Measurements from ENCODE around the gene AQP12A.

AQP12A gene

DNA sequence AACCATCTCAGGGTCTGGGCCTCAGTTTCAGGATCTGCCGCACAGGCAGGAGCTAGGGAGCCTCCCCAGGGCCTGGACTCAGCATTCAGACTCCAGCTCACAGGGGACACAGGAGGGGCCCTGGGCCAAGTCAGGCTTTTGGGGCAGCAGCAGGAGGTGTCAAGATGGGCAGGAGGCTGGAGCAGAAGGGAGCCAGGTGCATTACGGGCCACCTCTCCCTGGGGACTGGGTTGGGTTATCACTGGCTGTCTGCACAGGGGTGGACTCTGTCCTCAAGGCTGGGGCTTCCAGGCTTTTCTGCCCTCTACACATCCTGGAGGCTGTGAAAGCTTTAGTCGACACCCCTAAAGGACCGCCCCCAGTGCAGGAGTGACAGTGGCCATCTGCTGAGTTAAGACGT, 20.0 kb downstream of the AQP12A start:
- DNase-seq = no peak

DNA sequence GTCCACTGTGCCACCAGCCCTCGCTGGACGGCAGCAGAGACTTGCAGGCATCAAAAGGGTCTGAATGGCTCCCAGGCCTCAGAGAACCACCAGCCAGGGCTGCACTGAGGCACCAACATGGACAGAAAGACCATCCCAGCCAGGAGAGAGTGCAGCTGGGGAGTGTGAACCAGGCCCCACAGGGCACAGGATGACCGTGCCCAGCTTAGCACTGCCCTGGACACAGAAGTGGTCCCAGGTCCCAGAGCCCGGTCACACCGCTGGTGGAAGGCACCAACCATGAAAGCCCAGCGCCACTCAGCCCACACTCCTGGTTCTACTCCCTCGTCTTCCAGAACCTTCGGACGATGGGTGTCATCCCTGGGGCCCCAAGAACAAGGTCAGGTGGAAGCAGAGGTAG, 20.5 kb downstream of the AQP12A start:
- DNase-seq = no peak

DNA sequence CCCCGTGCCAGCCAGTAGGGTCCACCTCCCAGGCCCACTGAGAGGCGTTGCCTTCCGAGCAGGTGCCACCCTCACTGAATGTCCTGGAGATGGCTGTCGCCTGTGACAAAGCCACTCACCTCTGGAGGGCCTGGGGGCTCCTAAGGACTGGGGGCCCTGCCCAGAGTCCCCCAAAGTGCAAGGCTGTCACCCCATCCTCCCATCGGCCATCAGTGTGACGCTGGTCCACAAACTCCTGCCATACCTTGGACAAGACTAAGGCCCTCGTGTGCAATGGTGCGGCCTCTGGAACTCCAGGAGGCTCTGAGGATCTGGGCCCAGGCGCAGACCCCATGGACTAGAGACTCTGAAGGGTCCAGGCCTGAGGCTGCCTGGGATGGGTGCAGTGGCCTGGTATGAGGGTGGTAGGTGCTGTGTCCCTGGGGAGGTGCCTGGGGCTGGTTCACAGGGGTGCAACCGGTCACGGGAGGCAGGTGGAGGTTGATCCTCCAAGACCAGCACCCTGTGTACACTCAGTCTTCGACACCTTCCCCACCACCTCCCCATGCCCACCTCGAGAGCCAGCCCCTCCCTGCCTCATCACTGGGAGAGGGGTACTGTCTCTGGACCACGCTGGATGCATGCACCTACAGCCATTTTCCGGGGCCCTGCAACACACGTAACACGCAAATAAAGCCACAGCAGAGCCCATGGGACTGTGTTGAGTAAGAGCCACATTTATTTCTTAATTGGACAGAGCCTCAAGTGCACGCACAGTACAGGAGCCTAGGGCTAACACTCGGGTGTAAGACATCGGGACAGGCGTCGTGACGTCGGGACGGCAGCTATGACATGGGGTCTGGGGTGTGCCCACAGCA, 21.6 kb downstream of the AQP12A start:
- no peak for DNase-seq

DNA sequence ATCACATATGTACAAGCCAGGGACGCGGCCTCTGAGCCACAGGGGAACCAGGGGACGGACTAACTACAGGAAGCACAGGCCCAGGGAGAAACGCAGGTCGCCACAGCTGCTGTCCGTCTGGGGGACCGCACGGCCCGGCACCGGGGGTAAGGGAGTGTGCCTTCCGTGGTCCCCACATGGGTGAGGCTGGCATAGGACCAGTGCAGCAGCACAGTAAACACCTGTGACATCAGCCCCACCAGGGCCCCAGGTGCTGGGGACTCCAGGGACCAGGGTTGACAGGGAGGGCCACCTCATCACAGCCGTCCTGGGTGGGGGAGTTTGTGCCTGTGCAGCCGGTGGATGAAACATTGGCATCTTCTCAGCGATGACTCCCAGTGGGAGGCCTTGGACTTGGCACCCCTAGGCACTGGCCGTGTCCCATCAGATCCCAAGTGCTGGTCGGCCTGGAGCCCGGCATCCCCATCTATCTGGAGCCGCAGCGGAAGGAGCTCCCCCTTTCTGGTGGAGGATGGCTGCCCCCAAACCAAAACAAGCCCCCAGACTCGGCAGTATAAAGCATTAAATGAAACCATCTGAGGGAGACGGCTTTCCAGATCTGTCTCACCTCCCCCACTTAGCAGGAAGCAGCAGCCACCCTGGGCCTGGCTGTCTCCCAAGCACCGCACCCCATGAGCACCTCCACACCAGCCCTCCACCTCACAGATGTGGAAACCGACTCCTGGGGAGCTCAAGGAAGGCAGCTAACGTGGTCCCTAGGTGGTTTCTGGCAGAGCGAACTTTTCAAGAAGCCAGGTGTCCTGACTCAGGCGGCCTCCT, 22.5 kb downstream of the AQP12A start:
- DNase-seq = no peak

DNA sequence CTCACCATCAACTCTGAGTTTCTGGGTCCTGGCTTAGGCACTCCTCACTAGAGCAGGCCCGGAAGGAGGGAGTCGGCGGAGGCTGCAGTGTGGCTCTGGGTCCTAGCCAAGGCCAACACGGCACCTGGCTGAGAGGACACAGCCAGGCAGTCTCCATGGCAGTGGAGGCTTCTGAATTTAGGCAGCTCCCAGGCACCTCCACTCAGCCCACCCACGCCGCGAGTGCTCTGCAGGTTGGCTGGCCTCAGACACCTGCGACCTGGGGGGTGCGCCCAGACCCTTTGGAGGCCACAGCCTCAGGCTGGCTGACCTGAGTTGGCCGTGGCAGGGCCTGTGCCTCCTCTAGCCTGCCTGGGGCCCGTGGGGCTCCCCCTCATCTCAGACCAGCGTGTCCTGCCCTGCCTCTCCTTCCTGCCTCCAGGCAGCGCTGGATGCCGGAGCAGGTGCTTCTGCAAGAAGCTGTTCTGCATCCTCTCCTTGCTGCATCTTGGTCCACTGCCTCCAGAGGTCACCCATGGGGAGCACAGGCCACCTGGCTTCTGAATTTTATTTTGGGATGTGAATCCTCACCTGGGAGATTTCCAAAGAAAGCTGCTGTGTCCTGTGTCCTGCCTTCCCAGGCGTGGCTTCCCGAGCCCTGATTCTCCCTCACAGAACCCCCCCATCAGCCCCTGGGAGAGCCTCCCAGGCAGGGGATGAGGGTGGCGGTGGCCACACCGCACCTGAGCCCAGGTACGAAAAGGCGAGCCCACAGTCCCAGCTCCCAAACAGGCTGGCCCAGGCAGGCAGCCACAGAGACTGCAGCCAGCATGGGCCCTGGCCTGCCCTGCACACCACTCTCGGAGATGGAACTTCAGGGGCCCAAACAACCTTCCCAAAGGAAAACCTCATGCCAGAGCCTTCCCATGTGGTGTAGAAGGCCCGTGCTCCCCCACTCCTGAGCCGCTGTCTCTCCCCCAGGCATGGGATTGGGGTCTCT, 23.4 kb downstream of the AQP12A start:
- no peak for DNase-seq

GRCh38 chr2:240716130-240716798, 24.6 kb downstream of the AQP12A start:
- DNase-seq = no peak

DNA sequence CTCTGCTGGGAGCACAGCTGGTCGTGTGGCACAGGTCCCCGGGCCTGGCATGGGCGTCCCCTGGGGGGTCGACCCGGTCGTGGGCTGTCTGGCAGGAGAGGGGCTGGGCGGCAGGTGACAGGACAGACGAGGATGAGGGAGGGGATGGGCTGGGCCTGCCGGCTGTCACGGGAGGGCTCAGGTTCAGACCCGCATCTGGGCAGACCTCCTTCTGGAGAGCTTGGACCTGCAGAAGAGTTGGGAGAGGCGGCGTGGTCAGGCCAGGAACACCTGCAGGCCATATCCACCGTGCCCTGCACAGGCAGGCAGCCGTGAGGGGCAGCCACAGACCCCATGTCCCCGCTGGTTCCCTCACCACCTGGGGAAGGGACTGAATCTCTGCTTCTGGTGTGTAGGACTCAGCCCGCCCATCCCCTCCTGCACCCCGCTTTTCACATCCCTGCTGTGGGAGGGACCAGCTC, 25.5 kb downstream of the AQP12A start:
- no peak for DNase-seq

DNA sequence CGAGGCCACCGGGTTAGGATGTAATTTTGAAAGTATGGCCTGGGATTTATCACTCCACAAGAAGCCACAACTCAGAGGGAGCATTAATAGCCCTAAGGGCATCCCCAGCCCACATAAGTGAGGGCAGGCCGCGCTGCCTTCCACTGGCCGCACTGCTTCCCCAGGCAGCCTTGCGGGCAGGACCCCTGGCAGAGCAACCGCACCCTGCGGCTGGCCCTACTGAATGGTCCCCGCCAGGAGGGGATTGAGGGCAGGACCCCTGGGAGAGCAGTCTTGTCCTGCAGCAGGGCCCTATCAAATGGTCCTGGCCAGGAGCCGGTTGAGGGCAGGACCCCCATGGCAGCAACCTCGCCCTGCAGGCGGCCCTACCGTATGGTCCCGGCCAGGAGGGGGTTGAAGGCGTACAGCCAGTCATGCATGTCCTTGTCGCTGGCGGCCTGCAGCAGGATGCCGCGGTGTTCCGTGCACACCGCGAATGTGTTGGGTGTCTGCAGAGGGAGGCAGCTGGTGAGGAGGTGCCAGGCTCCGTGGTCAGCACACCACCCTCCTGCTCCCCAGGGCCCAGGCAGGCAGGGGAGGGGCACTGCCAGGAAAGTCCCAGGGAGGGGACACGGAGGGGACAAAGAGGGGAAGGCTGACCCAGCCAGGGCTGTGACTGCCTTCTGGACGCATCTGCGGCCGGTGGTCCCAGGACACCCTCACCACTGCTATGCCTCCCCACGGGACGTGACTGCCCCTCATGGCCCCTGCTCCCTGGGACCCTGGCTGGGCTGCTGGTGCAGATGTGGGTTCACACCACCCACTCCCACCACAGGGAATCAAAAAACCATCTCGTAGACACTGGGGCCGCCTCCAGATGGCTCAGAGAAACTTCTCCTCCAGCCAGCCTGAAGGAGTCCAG, 26.3 kb downstream of the AQP12A start:
- no peak for DNase-seq

DNA sequence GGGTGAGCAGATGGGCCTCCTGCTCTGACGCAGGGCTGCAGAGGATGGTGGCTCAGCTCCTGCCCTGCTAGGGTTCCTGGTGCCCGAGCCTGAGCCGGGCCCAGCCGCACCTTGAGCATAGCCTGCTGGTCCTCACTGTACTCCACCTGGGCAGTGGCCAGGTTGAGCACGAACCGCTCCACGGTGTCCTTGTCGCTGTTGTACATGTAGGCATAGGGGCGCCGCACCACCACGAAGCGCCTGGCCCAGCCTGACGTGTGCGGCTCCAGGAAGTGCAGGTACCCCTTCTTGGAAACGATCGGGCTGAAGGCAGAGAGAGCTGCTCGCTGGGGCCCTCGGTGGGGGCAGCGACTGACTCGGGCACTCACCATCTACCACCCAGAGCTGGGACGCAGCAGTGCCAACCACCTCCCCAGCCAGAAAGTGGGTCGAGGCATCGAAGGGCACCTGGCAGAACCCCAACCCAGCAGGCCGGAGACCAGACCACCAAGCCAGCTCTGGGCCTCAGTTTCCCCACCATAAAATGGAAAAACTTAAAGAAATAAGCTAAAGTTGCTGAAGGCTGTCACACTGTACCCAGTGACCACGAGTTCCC, 27.3 kb downstream of the AQP12A start:
- no peak for DNase-seq

DNA sequence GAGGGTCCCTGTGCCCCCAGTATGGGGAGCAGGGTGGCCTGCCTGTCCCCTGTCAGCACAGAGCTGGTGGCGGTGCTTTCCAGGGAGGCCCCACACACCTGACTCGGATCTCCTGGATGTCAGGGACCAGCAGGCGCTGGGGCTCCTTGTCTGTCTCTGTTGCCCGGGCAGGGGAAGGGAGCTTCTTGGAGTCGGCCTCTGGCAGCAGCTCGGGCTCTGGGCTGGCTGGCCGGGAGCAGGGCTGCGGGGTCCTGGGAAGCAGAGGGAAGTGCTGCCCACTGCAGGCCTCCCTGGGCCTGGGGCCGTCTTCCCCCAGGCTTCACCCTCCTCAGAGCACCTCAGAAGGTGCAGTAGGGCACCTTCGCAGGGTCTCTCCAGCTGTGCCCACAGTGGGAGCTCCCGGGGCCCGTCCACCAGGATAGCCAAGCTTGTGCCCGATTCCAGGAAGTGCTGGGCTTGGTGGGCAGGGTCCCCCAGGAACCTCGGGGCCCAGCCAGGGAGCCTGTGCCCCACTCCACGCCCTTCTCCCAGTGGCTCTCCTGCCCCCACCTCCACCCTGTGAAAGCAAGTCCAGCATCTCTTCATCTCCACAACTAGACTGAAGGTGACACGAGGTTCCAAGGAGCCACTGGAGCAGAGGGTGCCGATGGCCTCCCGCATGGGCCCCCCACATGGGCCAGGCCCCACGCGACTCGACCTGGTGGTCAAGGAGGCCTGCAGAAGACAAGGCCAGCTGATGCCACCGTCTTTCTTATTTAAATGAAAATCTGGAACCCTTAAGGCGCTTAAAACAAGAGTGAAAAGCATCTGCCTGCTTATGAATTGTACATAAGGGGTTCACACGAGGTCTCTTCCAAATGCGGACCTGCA, 28.2 kb downstream of the AQP12A start:
- no peak for DNase-seq

GRCh38 chr2:240720686-240721595, 29.3 kb downstream of the AQP12A start:
- DNase-seq = no peak

DNA sequence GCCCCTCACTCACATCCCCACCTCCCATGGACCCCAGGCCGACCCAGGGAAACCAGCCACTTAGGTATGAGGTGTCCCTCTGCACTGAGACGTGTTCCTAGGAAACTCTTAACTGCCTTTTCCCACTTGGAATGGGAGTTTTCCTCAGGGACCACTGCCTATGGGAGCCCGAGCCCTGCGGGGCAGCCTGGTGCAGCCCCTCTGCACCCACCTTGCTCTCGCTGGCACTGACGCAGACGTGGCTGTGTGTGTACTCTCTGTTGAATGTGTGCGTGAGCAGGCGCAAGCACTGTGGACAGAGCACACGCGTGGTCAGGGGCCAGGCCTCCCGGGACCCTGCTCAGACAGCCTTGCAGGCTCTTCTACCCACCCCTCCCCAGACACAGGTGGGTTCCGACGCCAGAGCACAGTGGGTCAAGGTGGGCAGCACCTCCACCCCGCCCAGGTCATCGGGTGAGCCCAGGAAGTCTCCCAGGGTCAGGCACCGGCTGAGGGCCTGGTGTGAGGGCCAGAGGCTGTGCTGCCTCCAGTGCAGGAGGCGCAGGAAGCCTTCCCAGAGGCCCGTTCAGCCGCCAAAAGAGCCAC, 30.0 kb downstream of the AQP12A start:
- no peak for DNase-seq

- DNase-seq = no peak
Measured at GRCh38 chr2:240722376-240722775, 30.7 kb downstream of the AQP12A start.

DNA sequence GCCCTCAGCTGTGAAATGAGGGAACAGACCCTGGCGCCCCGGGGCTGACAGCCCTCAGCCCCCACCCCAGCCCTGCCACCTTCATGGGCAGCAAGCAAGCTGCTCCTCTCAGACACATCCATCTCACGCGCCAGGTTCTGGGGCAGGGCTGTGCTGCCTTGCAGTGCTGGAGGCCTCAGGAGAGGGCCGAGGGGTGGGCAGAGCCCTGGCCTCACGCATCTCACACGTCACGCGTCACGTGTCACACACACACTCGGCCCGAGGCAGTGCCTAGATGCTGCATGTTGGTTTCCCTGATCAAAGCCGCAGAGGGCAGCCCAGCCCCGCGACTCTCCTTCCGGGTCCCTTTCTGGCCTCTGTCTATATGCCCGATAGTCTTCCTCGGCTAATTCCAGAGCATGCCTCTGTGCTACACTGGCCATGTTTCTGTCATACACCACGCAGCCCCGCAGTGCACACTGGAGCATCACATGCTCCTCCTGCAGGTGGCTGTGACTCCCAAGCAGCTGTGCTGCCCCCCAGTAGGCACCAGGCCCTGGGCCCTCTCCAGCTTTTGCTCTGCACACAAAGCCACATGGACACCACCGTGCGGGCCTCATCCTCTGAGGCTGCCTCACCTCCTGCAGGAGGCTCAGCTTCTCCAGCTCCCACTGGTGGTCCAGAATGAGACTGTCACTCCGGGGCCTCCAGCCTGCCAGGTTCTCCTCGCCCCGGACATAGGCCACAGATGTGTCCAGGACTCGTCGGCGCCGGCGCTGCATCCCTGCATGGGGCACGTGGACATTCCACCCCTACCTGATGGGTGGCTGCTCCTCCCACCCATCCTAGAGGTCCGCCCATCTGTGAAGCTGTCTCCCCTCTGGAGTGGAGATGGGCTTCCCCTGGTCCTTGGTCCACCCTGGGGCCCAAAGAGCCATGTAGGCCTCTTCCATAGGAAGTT, 31.4 kb downstream of the AQP12A start:
- DNase-seq = no peak

DNA sequence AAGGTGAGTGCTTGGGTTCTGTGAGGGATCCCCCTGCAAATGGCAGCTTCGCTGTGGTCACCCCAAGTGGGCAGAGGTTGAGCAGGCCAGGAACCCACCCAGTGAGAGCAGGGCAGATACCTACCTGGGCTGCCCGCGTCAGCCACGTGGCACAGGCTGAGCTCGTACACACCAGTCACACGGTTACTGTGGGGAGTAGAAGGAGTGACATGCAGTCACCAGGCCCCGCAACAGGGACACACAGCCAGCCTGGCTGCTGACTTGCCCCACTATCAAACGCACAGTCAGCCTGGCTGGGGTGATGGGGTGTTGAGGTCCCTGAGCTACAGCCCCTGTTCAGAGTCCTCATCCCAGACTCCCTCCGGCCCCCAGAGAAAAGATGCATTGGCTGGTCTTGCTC, 32.2 kb downstream of the AQP12A start:
- DNase-seq = no peak

- no peak for DNase-seq
Measured at GRCh38 chr2:240724431-240724830, 32.8 kb downstream of the AQP12A start.

DNA sequence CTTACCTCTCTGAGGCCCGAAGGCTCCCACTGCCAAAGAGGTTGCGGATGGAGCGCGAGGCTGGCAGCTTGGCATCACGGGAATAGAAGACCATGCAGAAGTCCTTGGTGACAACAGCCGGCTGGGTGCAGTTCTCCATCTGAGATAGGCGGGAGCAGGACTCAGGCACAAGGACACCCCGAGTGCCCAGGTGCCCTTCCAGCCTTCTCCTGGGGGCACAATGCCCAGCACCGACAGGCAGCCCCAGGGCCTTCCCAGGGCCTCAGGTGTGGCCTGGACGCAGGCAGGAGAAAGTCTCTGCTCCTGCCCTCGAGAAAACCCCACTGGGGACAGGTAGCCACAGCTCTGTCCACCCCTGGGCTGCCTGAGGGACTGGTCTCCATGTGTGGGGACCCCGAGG, 33.6 kb downstream of the AQP12A start:
- no peak for DNase-seq
